ENCODE measurements around the gene NCOA5. TPM values are rescaled to one million over a fixed set of nuclear protein-coding genes. Genes with fewer than 3 reads are reported as not detected.

Gene NCOA5
- total and polyA plus RNA-seq, 9 of the 15 experiments (the other 6 are each of a cell fraction or from before 2014, with no cell fraction given), result 3.9 to 22.8 (median 13.8) TPM

GRCh38 chr20:46122071-46122470 is 32.3 kb upstream of the NCOA5 start:
- 0 out of 2 replicates have a peak, but pooled peaks cover 9% of the 10 kb centered on the region for H4K20me1 ChIP-seq (replicated peaks; ENCODE audit: control insufficient read depth, insufficient read depth, low read length)
- FAIRE-seq (no peak), ATAC-seq (no peak), DNase-seq (ENCODE audit: extremely low read depth in 1 of 4, low spot score in 3 of 4) (no peak)
- ChIA-PET POLR2A (interaction anchor here (1.0 kb wide), 1 partner anchor 15 kb away, joined by 3 read pairs; no protein-coding TSS in a partner anchor), CTCF (ENCODE audit: low intra/inter-chr PET ratio) (no interaction called here)
- H3K4me2 ChIP-seq (ENCODE audit: insufficient read depth, low read length), result no peak overlapping the region
- H3K4me1 ChIP-seq (replicated peaks in 1 of 2; ENCODE audit: control insufficient read depth in 2 of 2, insufficient read depth in 2 of 2, low read length in 2 of 2), result peaks cover 0 to 12% of the 10 kb centered on the region in 2 experiments; a peak in 2 of 5 replicates
- H3K27ac ChIP-seq (ENCODE audit: extremely low read depth, low read depth, low read length), result no peak overlapping the region
- BruUV-seq (replicated peaks), result no TSS peak
- H3K36me3 ChIP-seq (ENCODE audit: control insufficient read depth, insufficient read depth, low read length), result no peaks in the 10 kb centered on the region
- no peaks in the 10 kb centered on the region for H3K9me1 ChIP-seq (ENCODE audit: control insufficient read depth, insufficient read depth, low read length)
- no peak overlapping the region for H2AFZ ChIP-seq (ENCODE audit: low read depth, low read length)
- no peak overlapping the region for H3K4me3 ChIP-seq
- H3K79me2 ChIP-seq (ENCODE audit: control insufficient read depth, insufficient read depth, low read length), result no peaks in the 10 kb centered on the region
- peaks cover 12 to 21% of the 10 kb centered on the region in 2 experiments; a peak in 4 of 5 replicates for H3K27me3 ChIP-seq (ENCODE audit: control insufficient read depth in 2 of 2, insufficient read depth in 2 of 2, low read length in 2 of 2)
- H3K9me3 ChIP-seq (replicated peaks; ENCODE audit: control insufficient read depth, insufficient read depth, low read depth, low read length), result no peaks in the 10 kb centered on the region
- in situ Hi-C loops (cut with MboI) (no loop called here), intact Hi-C loops (cut with micrococcal nuclease) (no loop called here)
- no peak overlapping the region for H3K9ac ChIP-seq (ENCODE audit: insufficient read depth in 1 of 2, low read depth in 2 of 2, low read length in 2 of 2)
- TF ChIP-seq ADNP (tag; IDR thresholded peaks at IDR 0.05) (no peak), XRCC4 (IDR thresholded peaks at IDR 0.05; ENCODE audit: extremely low read depth, insufficient read depth, insufficient read length) (no peak), NR2C1 (IDR thresholded peaks at IDR 0.05) (no peak), NR2C1 (tag; IDR thresholded peaks at IDR 0.05) (no peak), ZNF133 (CRISPR knock-in tag; IDR thresholded peaks at IDR 0.05) (no peak), RBM25 (IDR thresholded peaks at IDR 0.05; ENCODE audit: low read depth, low read length, severe bottlenecking) (no peak), CXXC5 (CRISPR knock-in tag; IDR thresholded peaks at IDR 0.05) (no peak), TRIM28 (IDR thresholded peaks at IDR 0.05) (no peak)
- 16% methylated on average over 11 of the region's 11 CpGs for WGBS (ENCODE audit: insufficient coverage, low coverage, missing lambda C conversion rate)
